Mucosa of descending colon (tissue), 3 donors: Measurements from ENCODE around the gene PTK6. TPM values are rescaled to one million over a fixed set of nuclear protein-coding genes. Genes with fewer than 3 reads are reported as not detected.
A peak's percentile ranks its signal among the peaks of the same experiment; 100 is the strongest.

ENCODE experiments used
- ATAC-seq: fragments of 200-7000 bp; cut with Tn5 transposase; one replicate; pipeline ENCODE4 v1.9.1; 2020; ENCODE audit warnings: mild to moderate bottlenecking, moderate library complexity
- DNase-seq, 3 donors: peaks; one replicate each; pipeline ENCODE4 v3.0.0-alpha.2; 2020
- H3K36me3 ChIP-seq: fragments of 200-600 bp; one replicate; pipeline ENCODE4 v1.8.0; 2021; ENCODE audit warnings: low read depth, mild to moderate bottlenecking
- H3K4me1 ChIP-seq: fragments of 200-600 bp; one replicate; pipeline ENCODE4 v1.8.0; 2021; ENCODE audit warnings: low read depth, mild to moderate bottlenecking
- H3K4me3 ChIP-seq: fragments of 200-600 bp; one replicate; pipeline ENCODE4 v1.8.0; 2021; ENCODE audit warnings: mild to moderate bottlenecking
- H3K9me3 ChIP-seq: fragments of 200-600 bp; one replicate; pipeline ENCODE4 v1.8.0; 2021; ENCODE audit warnings: mild to moderate bottlenecking
- CTCF ChIP-seq: fragments of 200-600 bp; IDR thresholded peaks from one replicate; pipeline ENCODE4 v1.8.0; 2022; ENCODE audit warnings: antibody characterized with exemption, mild to moderate bottlenecking
- intact Hi-C, 2 donors: fragments of 100-400 bp; cut with DNase I in 1 of 2; cut with micrococcal nuclease in 1 of 2; formaldehyde crosslinking; loops; one replicate each; pipeline versions ENCODE4 v1.11.0 to v1.11.1; 2022; cut with DNase I, micrococcal nuclease
- long read RNA-seq, 2 donors: library from polyadenylated mRNA; unstranded; transcript quantifications; one replicate each; pipeline ENCODE4 v2.0.0, GENCODE V29; 2019 to 2021
- total RNA-seq, 3 donors: library from RNA; stranded (reverse); fragmentation: NEBNext Ultra II Directional in 2 of 3; extraction: Animal tissue kit (Norgen Biotek cat#: 25700) in 2 of 3; gene quantifications; one replicate each; pipeline versions ENCODE4 v1.2.1 to v1.2.4, GENCODE V29; 2021 to 2023
- donor health status: DM: no; HTN: no; CAD: no; lungs with moderate emphysema.
- donor health status: DM: no; HTN: no; CAD: no.
- donor health status: DM: no; HTN: yes; CAD: no.

PTK6 gene
- total RNA-seq = 10 to 100 TPM; 39.5 to 91.7 (median 87.1) TPM
- long read RNA-seq, donor 1, transcript PTK6-202 (8 exons, 2,931 nt) = major isoform, 26 of 74 reads
- long read RNA-seq, donor 1, partial matches to known transcripts = 14 of 74 reads
- long read RNA-seq, donor 1, other reads (novel, unspliced or antisense) = 31 of 74 reads
- long read RNA-seq, donor 2, transcript PTK6-202 (8 exons, 2,931 nt) = major isoform, 49 of 79 reads
- long read RNA-seq, donor 2, partial matches to known transcripts = 8 of 79 reads
- long read RNA-seq, donor 2, other reads (novel, unspliced or antisense) = 21 of 79 reads

- intact Hi-C loops = loop anchor here (5.0 kb wide), 1 partner anchor 435 kb away; no protein-coding TSS in a partner anchor
Observed at GRCh38 chr20:63536997-63537524, at the start of gene PTK6. TSS of gene PTK6 (minus strand) at chr20:63537376. CDS start at chr20:63537314, 62 bp downstream.

GRCh38 chr20:63586797-63587196 lies 49.6 kb upstream of the PTK6 start:
- intact Hi-C loops = no loop called here

More at GRCh38 chr20:63536997-63537524, at the start of gene PTK6:
- no peak for TF ChIP-seq CTCF
- no peaks in the 10 kb centered on the region for H3K9me3 ChIP-seq
- peaks cover 38% of the 10 kb centered on the region for H3K4me1 ChIP-seq
- no peaks in the 10 kb centered on the region for H3K36me3 ChIP-seq
- ATAC-seq (peak; percentile 61), DNase-seq (peak; percentile 88 to 92 (median 90))
- H3K4me3 ChIP-seq = peak within 1 kb of the TSS; percentile 42

GRCh38 chr20:63585616-63586565 lies 48.7 kb upstream of the PTK6 start:
- DNase-seq (peak in 1 of 3 donors; percentile 17), ATAC-seq (no peak)
- Histone ChIP-seq H3K9me3 (no peaks in the 10 kb centered on the region), H3K4me1 (no peaks in the 10 kb centered on the region), H3K4me3 (no peak overlapping the region), H3K36me3 (no peaks in the 10 kb centered on the region)
- no peak for TF ChIP-seq CTCF
- intact Hi-C loops = no loop called here

More at GRCh38 chr20:63586797-63587196, 49.6 kb upstream of the PTK6 start:
- Histone ChIP-seq H3K9me3 (no peaks in the 10 kb centered on the region), H3K36me3 (no peaks in the 10 kb centered on the region), H3K4me1 (no peaks in the 10 kb centered on the region), H3K4me3 (no peak overlapping the region)
- peak in 1 of 3 donors; percentile 20 for DNase-seq
- TF ChIP-seq CTCF = no peak
- no peak for ATAC-seq

GRCh38 chr20:63582382-63583063 lies 45.3 kb upstream of the PTK6 start:
- H3K4me1 ChIP-seq = no peaks in the 10 kb centered on the region
- H3K36me3 ChIP-seq = no peaks in the 10 kb centered on the region
- no peak for DNase-seq
- no peak for TF ChIP-seq CTCF
- ATAC-seq = no peak
- intact Hi-C loops = no loop called here
- H3K4me3 ChIP-seq = no peak overlapping the region
- no peaks in the 10 kb centered on the region for H3K9me3 ChIP-seq

GRCh38 chr20:63580796-63581461 lies 43.8 kb upstream of the PTK6 start:
- Histone ChIP-seq H3K4me1 (no peaks in the 10 kb centered on the region), H3K4me3 (no peak overlapping the region), H3K36me3 (no peaks in the 10 kb centered on the region), H3K9me3 (no peaks in the 10 kb centered on the region)
- intact Hi-C loops = no loop called here
- ATAC-seq = peak; percentile 69
- peak in 2 of 3 donors; percentile 42 to 63 for DNase-seq
- no peak for TF ChIP-seq CTCF
